SK-N-SH (cell line): ENCODE data around the gene OTOG. TPM values are rescaled to one million over a fixed set of nuclear protein-coding genes. Genes with fewer than 3 reads are reported as not detected.

Experiments used
- CTCF ChIA-PET: fragments of 300-600, 350-600 bp; formaldehyde crosslinking; extraction: SDS; loops from one replicate; lab custom pipeline; 2021; lab: Yijun Ruan, JAX
- POLR2A ChIA-PET: fragments of 350-600 bp; sonication (Branson Sonifier 250); formaldehyde crosslinking; extraction: SDS; loops from one replicate; lab custom pipeline; 2020; ENCODE audit warnings: antibody characterized with exemption, inconsistent platforms; lab: Yijun Ruan, JAX
- DNase-seq: peaks from one replicate; pipeline ENCODE4 v3.0.0; 2012
- H2AFZ ChIP-seq: fragments of 200-600 bp; sonication (generic); 2 replicates; pipeline ENCODE4 v1.8.1; 2016; ENCODE audit warnings: antibody characterized with exemption, mild to moderate bottlenecking, low read depth
- H3F3A ChIP-seq: fragments of 200-600 bp; sonication (generic); replicated peaks from 2 replicates; pipeline ENCODE3; 2016; ENCODE audit warnings: antibody characterized with exemption, mild to moderate bottlenecking; ENCODE audit not compliant: insufficient read depth
- H3K27ac ChIP-seq, 2 experiments: fragments of 200-500 bp in 1 of 2; fragments of 200-600 bp in 1 of 2; sonication (Bioruptor generic) in 1 of 2; sonication (generic), shearing (Covaris generic) in 1 of 2; 2 replicates each; pipeline versions ENCODE4 v1.5.1 to v1.6.1; 2014 to 2016; ENCODE audit warnings: low read depth in 2 of 2, inconsistent platforms in 1 of 2, low read length in 1 of 2, mild to moderate bottlenecking in 1 of 2, mixed read lengths in 1 of 2
- H3K27me3 ChIP-seq: fragments of 200-600 bp; sonication (generic), shearing (Covaris generic); 2 replicates; pipeline ENCODE4 v1.6.1; 2016; ENCODE audit warnings: mixed run types; ENCODE audit not compliant: insufficient read depth
- H3K36me3 ChIP-seq, 2 experiments: fragments of 200-500 bp in 1 of 2; fragments of 200-600 bp in 1 of 2; sonication (Bioruptor generic) in 1 of 2; sonication (generic) in 1 of 2; replicated peaks in 1 of 2; 2 replicates each; pipeline versions ENCODE3 to v1.5.1; 2014 to 2016; ENCODE audit warnings: low read length in 1 of 2, mild to moderate bottlenecking in 1 of 2; ENCODE audit not compliant: insufficient read depth in 2 of 2, control insufficient read depth in 1 of 2
- H3K4me1 ChIP-seq, 2 experiments: fragments of 200-500 bp in 1 of 2; fragments of 200-600 bp in 1 of 2; sonication (Bioruptor generic) in 1 of 2; sonication (generic), shearing (Covaris generic) in 1 of 2; 2 replicates each; pipeline versions ENCODE4 v1.5.1 to v1.6.1; 2014 to 2016; ENCODE audit warnings: low read depth in 1 of 2, low read length in 1 of 2, mixed run types in 1 of 2; ENCODE audit not compliant: insufficient read depth in 2 of 2, control insufficient read depth in 1 of 2
- H3K4me2 ChIP-seq: fragments of 200-600 bp; sonication (generic), shearing (Covaris generic); 2 replicates; pipeline ENCODE4 v1.6.1; 2017; ENCODE audit warnings: mixed run types
- H3K4me3 ChIP-seq, 2 experiments: fragments of 200-500 bp in 1 of 2; fragments of 200-600 bp in 1 of 2; sonication (Bioruptor generic) in 1 of 2; sonication (generic), shearing (Covaris generic) in 1 of 2; 2 replicates each; pipeline versions ENCODE4 v1.5.1 to v1.8.1; 2014 to 2016; ENCODE audit warnings: low read depth in 2 of 2, inconsistent platforms in 1 of 2, low read length in 1 of 2, mild to moderate bottlenecking in 1 of 2, mixed read lengths in 1 of 2, moderate library complexity in 1 of 2
- H3K79me2 ChIP-seq: fragments of 200-600 bp; sonication (generic); 2 replicates; pipeline ENCODE4 v1.8.1; 2017; ENCODE audit warnings: mild to moderate bottlenecking; ENCODE audit not compliant: insufficient read depth
- H3K9ac ChIP-seq: fragments of 200-600 bp; sonication (generic); 2 replicates; pipeline ENCODE4 v1.6.1; 2017; ENCODE audit warnings: mixed run types
- H3K9me2 ChIP-seq: fragments of 200-600 bp; sonication (generic); 2 replicates; pipeline ENCODE4 v1.6.1; 2017; ENCODE audit warnings: mixed run types
- H3K9me3 ChIP-seq: fragments of 200-600 bp; sonication (generic); 2 replicates; pipeline ENCODE4 v1.6.1; 2017; ENCODE audit warnings: mixed run types, mild to moderate bottlenecking, moderate library complexity
- H4K20me1 ChIP-seq: fragments of 200-600 bp; sonication (generic); 2 replicates; pipeline ENCODE4 v1.6.1; 2017; ENCODE audit warnings: mild to moderate bottlenecking, mixed run types; ENCODE audit not compliant: insufficient read depth
- EP300 ChIP-seq, 2 experiments: IDR thresholded peaks; 2 replicates each; pipeline versions ENCODE4 v1.4.0 to v1.6.1; 2012; ENCODE audit warnings: borderline replicate concordance in 1 of 2, low read depth in 1 of 2, low read length in 1 of 2
- EZH2phosphoT487 ChIP-seq: fragments of 200-600 bp; sonication (generic); IDR thresholded peaks from 2 replicates; pipeline ENCODE4 v1.6.1; 2017; ENCODE audit warnings: low read depth, mixed run types, mild to moderate bottlenecking, antibody characterized with exemption, moderate library complexity, borderline replicate concordance
- FOXM1 ChIP-seq: IDR thresholded peaks from 2 replicates; pipeline ENCODE4 v1.4.0; 2012; ENCODE audit warnings: low read depth, mild to moderate bottlenecking
- GATA2 ChIP-seq: sonication (generic); formaldehyde crosslinking; IDR thresholded peaks from 2 replicates; pipeline ENCODE4 v1.5.0; 2020; ENCODE audit warnings: mild to moderate bottlenecking, missing genetic modification reagents
- TCF12 ChIP-seq: IDR thresholded peaks from 2 replicates; pipeline ENCODE4 v1.4.0; 2012
- TEAD4 ChIP-seq: IDR thresholded peaks from 2 replicates; pipeline ENCODE4 v1.4.0; 2012; ENCODE audit warnings: mild to moderate bottlenecking, borderline replicate concordance; ENCODE audit not compliant: insufficient read depth
- WGBS: methylation state at CpG from one replicate; pipeline ENCODE4 v1.1.6; 2017; ENCODE audit warnings: low lambda C conversion rate; 5-methylcytosine and 5-hydroxymethylcytosine counted together
- polyA plus RNA-seq, 3 experiments: library from polyadenylated mRNA; depleted of rRNA; stranded (reverse); fragments of >200 nt; gene quantifications; 2 replicates each; pipeline ENCODE4 v1.2.3, GENCODE V29; 2012
- TF ChIP-seq, protein P1 (sequence below): IDR thresholded peaks from 2 replicates; pipeline ENCODE4; 2012
- TF ChIP-seq, protein P2 (sequence below): IDR thresholded peaks from 2 replicates; pipeline ENCODE4 v1.4.0; 2012; ENCODE audit warnings: low read depth, borderline replicate concordance

The OTOG gene
- polyA plus RNA-seq, 1 of the 3 experiments (the other 2 are of a cell fraction): not detected

DNA sequence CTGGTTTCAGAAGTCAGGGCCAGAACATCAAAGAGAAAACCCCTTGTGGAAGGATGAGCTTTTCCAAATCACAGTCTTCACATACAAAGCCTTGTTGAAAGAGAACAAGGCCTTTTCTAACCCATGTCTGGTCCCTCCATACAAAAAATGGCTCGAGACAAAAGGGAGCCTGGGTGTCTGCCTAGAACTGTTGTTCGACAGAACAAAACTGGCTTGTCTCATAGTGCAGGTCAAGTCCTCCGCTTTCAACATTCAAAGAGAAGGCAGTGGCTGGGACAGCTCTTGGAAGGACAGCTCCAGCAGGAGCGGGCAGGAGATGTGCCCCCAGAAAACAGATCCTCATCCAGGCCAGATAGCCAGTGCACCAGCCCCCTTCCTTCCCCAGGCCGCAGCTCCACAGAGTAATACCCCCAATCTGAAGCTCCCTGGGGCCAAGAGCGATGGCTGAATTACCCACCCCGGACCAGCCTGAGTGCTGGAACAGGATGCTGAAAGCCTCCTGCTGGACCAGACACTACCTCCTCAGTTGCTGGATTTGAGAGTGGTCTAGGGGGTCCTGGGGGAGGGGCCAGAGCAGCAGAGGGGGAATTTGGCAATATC is 30.4 kb upstream of the OTOG start:
- TF ChIP-seq TCF12 (no peak), TEAD4 (no peak)
- TF ChIP-seq, all 33 proteins: peak for 0
- no peaks in the 10 kb centered on the region; the same call in none of the 2 replicates for H3K27me3 ChIP-seq
- CTCF ChIA-PET: interaction anchor here (0.9 to 45.6 kb wide), 5 partner anchors 7 to 214 kb away, joined by 3 to 1101 read pairs (median 499); partner anchors contain the start of gene KCNJ11
- H3K79me2 ChIP-seq: no peaks in the 10 kb centered on the region
- H2AFZ ChIP-seq: no peak overlapping the region
- H3K27ac ChIP-seq: no peak overlapping the region
- H3K36me3 ChIP-seq: no peaks in the 10 kb centered on the region
- POLR2A ChIA-PET: no interaction called here
- 58% methylated on average over 7 of the region's 7 CpGs for WGBS
- no peaks in the 10 kb centered on the region for H3F3A ChIP-seq
- no peak overlapping the region for H3K9ac ChIP-seq
- no peak for DNase-seq
- H3K9me2 ChIP-seq: no peaks in the 10 kb centered on the region
- H3K4me2 ChIP-seq: no peak overlapping the region
- H4K20me1 ChIP-seq: no peaks in the 10 kb centered on the region
- peaks cover 0 to 8% of the 10 kb centered on the region in 2 experiments; a peak in 1 of 4 replicates for H3K4me1 ChIP-seq
- no peak overlapping the region for H3K4me3 ChIP-seq
- no peaks in the 10 kb centered on the region for H3K9me3 ChIP-seq

DNA sequence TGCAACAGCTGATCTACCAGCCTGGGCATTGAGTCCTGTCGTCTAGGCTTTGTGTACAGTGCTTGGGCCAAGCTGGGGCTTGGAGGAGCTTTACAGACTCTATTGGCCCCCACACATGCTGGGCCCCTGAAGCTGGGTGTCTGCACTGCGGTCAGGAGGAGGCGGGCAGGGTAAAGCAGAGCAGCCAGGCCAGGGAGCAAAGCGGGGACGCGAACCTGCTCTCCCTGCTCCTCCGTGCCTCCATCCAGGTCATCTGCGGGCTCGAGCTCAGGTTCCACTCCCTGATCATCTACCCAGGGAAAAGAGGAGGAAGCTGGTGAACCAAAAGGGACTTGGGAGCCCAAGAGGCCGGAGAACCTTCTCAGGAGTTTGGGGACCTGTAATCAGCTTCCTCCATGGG is 29.9 kb upstream of the OTOG start:
- peaks cover 0 to 8% of the 10 kb centered on the region in 2 experiments; a peak in 1 of 4 replicates for H3K4me1 ChIP-seq
- no peak overlapping the region for H3K4me2 ChIP-seq
- no peaks in the 10 kb centered on the region for H3K9me3 ChIP-seq
- DNase-seq: no peak
- WGBS: 70% methylated on average over 4 of the region's 10 CpGs
- ChIA-PET POLR2A (no interaction called here), CTCF (interaction anchor here (0.9 to 45.6 kb wide), 4 partner anchors 7 to 214 kb away, joined by 3 to 1101 read pairs (median 499); partner anchors contain the start of gene KCNJ11)
- no peaks in the 10 kb centered on the region; the same call in none of the 2 replicates for H3K27me3 ChIP-seq
- H2AFZ ChIP-seq: no peak overlapping the region
- H3K36me3 ChIP-seq: no peaks in the 10 kb centered on the region
- H4K20me1 ChIP-seq: no peaks in the 10 kb centered on the region
- no peaks in the 10 kb centered on the region for H3K9me2 ChIP-seq
- no peak overlapping the region for H3K4me3 ChIP-seq
- H3F3A ChIP-seq: no peaks in the 10 kb centered on the region
- TF ChIP-seq EZH2phosphoT487 (no peak), EP300 (IDR thresholded peaks at IDR 0.05; ENCODE audit: borderline replicate concordance in 1 of 2, low read depth in 1 of 2, low read length in 1 of 2) (no peak)
- no peak overlapping the region for H3K27ac ChIP-seq
- H3K79me2 ChIP-seq: no peaks in the 10 kb centered on the region
- no peak overlapping the region for H3K9ac ChIP-seq

DNA sequence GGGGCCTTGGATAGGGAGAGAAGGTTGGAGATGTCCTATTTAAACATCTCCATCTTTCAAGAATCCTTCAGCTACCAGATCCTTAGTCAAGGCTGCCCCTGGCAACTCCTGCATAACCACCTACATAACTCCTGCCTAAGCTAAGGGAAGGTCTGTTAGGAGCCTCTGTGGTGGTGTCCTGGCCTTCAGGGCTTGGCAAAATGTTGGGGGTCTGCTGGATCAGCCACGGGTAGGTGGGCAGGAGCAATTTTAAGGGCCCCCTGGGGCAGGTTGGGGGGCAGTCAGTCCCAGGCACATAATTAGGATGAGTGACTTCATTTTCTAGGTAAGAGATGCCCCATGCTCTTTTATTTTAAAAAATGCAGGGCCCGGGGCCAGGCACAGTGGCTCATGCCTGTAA is 28.7 kb upstream of the OTOG start:
- Histone ChIP-seq H3K4me1 (peaks cover 0 to 8% of the 10 kb centered on the region in 2 experiments; a peak in 1 of 4 replicates), H3K27me3 (no peaks in the 10 kb centered on the region; the same call in 1 of the 2 replicates), H4K20me1 (no peaks in the 10 kb centered on the region), H3K27ac (no peak overlapping the region), H3K9me3 (no peaks in the 10 kb centered on the region), H3K4me2 (no peak overlapping the region), H3F3A (no peaks in the 10 kb centered on the region), H2AFZ (no peak overlapping the region), H3K9ac (no peak overlapping the region), H3K9me2 (no peaks in the 10 kb centered on the region), H3K4me3 (no peak overlapping the region), H3K79me2 (no peaks in the 10 kb centered on the region), H3K36me3 (no peaks in the 10 kb centered on the region)
- WGBS: 25% methylated on average over 2 of the region's 2 CpGs
- ChIA-PET CTCF (interaction anchor here (0.7 to 45.6 kb wide), 4 partner anchors 6 to 132 kb away, joined by 3 to 1101 read pairs (median 499); partner anchors contain the start of gene KCNJ11), POLR2A (no interaction called here)
- no peak for TF ChIP-seq FOXM1
- TF ChIP-seq, protein P1, sequence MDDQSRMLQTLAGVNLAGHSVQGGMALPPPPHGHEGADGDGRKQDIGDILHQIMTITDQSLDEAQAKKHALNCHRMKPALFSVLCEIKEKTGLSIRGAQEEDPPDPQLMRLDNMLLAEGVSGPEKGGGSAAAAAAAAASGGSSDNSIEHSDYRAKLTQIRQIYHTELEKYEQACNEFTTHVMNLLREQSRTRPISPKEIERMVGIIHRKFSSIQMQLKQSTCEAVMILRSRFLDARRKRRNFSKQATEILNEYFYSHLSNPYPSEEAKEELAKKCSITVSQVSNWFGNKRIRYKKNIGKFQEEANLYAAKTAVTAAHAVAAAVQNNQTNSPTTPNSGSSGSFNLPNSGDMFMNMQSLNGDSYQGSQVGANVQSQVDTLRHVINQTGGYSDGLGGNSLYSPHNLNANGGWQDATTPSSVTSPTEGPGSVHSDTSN: no peak
- TF ChIP-seq GATA2 (CRISPR knock-in tag): no peak
- TF ChIP-seq, protein P2, sequence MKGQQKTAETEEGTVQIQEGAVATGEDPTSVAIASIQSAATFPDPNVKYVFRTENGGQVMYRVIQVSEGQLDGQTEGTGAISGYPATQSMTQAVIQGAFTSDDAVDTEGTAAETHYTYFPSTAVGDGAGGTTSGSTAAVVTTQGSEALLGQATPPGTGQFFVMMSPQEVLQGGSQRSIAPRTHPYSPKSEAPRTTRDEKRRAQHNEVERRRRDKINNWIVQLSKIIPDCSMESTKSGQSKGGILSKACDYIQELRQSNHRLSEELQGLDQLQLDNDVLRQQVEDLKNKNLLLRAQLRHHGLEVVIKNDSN: no peak
- no peak for DNase-seq
